Activated CD8-positive, alpha-beta T cell treated with anti-CD3 and anti-CD28 coated beads, Interleukin-2, amount 10 ng/mL, durations not matched to agents 7 days and 5 days (primary cell): ENCODE results near the gene SLC41A3. TPM values are rescaled to one million over a fixed set of nuclear protein-coding genes. Genes with fewer than 3 reads are reported as not detected.

Experiments
- ATAC-seq: fragments of 150-1000 bp; cut with Tn5 transposase; one replicate; pipeline ENCODE4 v1.10.0; 2021; ENCODE audit warnings: moderate library complexity
- CTCF ChIA-PET: fragments of 350-600 bp; sonication (Branson Sonifier 250); formaldehyde crosslinking; loops from one replicate; lab custom pipeline; 2021; ENCODE audit warnings: antibody characterized with exemption; lab: Charles Lee
- POLR2A ChIA-PET: fragments of 350-600 bp; sonication (Branson Sonifier 250); formaldehyde crosslinking; loops from one replicate; lab custom pipeline; 2021; ENCODE audit warnings: antibody characterized with exemption; lab: Charles Lee
- DNase-seq: peaks from one replicate; pipeline ENCODE4 v3.0.0-alpha.2; 2020
- H3K27ac Mint-ChIP-seq: one replicate; pipeline ENCODE4 v1.8.0; 2021; ENCODE audit warnings: mild to moderate bottlenecking, mixed read lengths
- H3K27me3 Mint-ChIP-seq: one replicate; pipeline ENCODE4 v1.8.0; 2021; ENCODE audit warnings: low read depth, mixed read lengths
- H3K36me3 Mint-ChIP-seq: one replicate; pipeline ENCODE4 v1.8.0; 2021; ENCODE audit warnings: low read depth, mixed read lengths
- H3K4me1 Mint-ChIP-seq: one replicate; pipeline ENCODE4 v1.8.0; 2021; ENCODE audit warnings: low read depth, mixed read lengths
- H3K4me3 Mint-ChIP-seq: one replicate; pipeline ENCODE4 v1.8.0; 2021; ENCODE audit warnings: mild to moderate bottlenecking, mixed read lengths
- H3K9me3 Mint-ChIP-seq: one replicate; pipeline ENCODE4 v1.8.0; 2022; ENCODE audit warnings: mixed read lengths; ENCODE audit not compliant: insufficient read depth
- total RNA-seq, 2 experiments: library from RNA; stranded (reverse); gene quantifications; one replicate each; pipeline ENCODE4 v1.2.3, GENCODE V29; 2021

Gene SLC41A3
- total RNA-seq, 2 experiments from 2014 or later: 22.0 to 26.5 TPM

GRCh38 chr3:126118591-126118990 is 34.7 kb upstream of the SLC41A3 start:
- Mint-ChIP-seq H3K36me3 (no peaks in the 10 kb centered on the region), H3K9me3 (no peaks in the 10 kb centered on the region), H3K27me3 (peaks cover 2% of the 10 kb centered on the region), H3K4me3 (no peak overlapping the region), H3K27ac (no peak overlapping the region), H3K4me1 (no peaks in the 10 kb centered on the region)
- CTCF ChIA-PET: no interaction called here
- no peak for DNase-seq
- POLR2A ChIA-PET: no interaction called here
- no peak for ATAC-seq

GRCh38 chr3:126117786-126118185 is 33.9 kb upstream of the SLC41A3 start:
- CTCF ChIA-PET: no interaction called here
- Mint-ChIP-seq H3K4me3 (no peak overlapping the region), H3K4me1 (no peaks in the 10 kb centered on the region), H3K27ac (no peak overlapping the region), H3K27me3 (peaks cover 2% of the 10 kb centered on the region), H3K36me3 (no peaks in the 10 kb centered on the region), H3K9me3 (no peaks in the 10 kb centered on the region)
- DNase-seq (no peak), ATAC-seq (no peak)
- POLR2A ChIA-PET: no interaction called here

- ChIA-PET CTCF (interaction anchor here (1.1 kb wide), 1 partner anchor 23 kb away, joined by 3 read pairs; no protein-coding TSS in a partner anchor), POLR2A (no interaction called here)
- Mint-ChIP-seq H3K36me3 (no peaks in the 10 kb centered on the region), H3K27ac (no peak overlapping the region), H3K27me3 (peaks cover 2% of the 10 kb centered on the region), H3K4me3 (no peak overlapping the region), H3K4me1 (no peaks in the 10 kb centered on the region), H3K9me3 (no peaks in the 10 kb centered on the region)
- DNase-seq (no peak), ATAC-seq (no peak)
These were observed 33.3 kb upstream of the SLC41A3 start for GRCh38 chr3:126117212-126117611.

DNA sequence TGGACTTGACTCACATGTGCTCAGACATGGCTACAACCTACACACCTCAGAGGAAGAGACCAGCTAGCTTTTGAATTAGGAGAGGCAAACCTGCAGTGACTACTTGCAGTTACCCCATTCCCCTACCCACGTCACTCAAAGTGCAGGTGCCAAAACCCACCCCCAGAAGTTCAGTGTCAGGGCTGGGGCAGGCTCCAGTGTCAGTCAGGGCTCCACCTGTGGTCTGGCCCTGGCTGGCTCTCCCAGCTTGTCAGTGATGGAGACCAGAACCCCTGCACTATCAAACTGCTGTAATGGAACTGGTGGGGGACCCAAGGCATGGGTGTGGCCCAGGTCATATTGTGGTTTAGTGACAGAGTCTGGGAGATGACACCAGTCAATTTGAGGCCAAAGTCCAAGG is 32.6 kb upstream of the SLC41A3 start:
- CTCF ChIA-PET: interaction anchor here (1.1 kb wide), 1 partner anchor 22 kb away, joined by 3 read pairs; no protein-coding TSS in a partner anchor

GRCh38 chr3:126114443-126115386 is 30.8 kb upstream of the SLC41A3 start:
- Mint-ChIP-seq H3K4me1 (no peaks in the 10 kb centered on the region), H3K36me3 (no peaks in the 10 kb centered on the region), H3K27ac (no peak overlapping the region), H3K4me3 (no peak overlapping the region), H3K9me3 (no peaks in the 10 kb centered on the region), H3K27me3 (no peaks in the 10 kb centered on the region)
- no peak for DNase-seq
- no peak for ATAC-seq
- POLR2A ChIA-PET: no interaction called here
- CTCF ChIA-PET: no interaction called here

More for the DNA sequence above, 32.6 kb upstream of the SLC41A3 start:
- no peaks in the 10 kb centered on the region for H3K27me3 Mint-ChIP-seq
- no peak overlapping the region for H3K4me3 Mint-ChIP-seq
- no peaks in the 10 kb centered on the region for H3K9me3 Mint-ChIP-seq
- ATAC-seq (no peak), DNase-seq (no peak)
- no peak overlapping the region for H3K27ac Mint-ChIP-seq
- no peaks in the 10 kb centered on the region for H3K4me1 Mint-ChIP-seq
- POLR2A ChIA-PET: no interaction called here
- H3K36me3 Mint-ChIP-seq: no peaks in the 10 kb centered on the region

DNA sequence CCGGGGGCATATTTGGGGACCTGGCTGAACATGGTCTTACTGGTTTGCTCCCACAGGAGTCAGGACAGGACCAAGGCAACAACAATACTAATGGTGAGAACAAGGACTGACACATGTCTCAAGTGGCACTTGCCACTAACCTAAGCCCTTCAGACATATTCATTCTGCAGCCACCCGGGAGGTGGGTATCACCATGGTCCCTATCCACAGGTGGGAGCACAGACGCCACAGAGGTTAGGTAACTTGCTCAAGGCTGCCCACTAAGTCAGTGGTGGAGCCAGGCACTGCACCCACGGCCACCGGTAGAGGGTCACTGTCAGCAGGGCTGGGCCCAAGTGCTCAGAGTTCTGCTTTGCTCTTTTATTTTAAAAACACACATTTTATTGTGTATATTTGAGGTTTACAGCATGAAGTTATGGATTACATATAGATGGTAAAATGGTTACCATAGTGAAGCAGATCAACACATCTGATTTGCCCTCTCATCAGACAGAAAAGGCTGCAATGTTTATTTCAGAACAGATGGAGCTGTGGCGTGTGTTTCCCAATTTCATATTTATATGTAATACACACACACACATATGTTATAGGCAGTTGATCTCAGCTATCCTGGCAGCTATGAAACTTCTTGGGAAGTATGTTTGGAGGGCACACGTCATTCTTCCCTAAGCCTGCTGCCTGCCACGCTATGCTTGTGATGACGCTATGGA is 30.0 kb upstream of the SLC41A3 start:
- H3K27ac Mint-ChIP-seq: no peak overlapping the region
- no peaks in the 10 kb centered on the region for H3K36me3 Mint-ChIP-seq
- no peak for DNase-seq
- no peaks in the 10 kb centered on the region for H3K27me3 Mint-ChIP-seq
- no peaks in the 10 kb centered on the region for H3K9me3 Mint-ChIP-seq
- peak; percentile 61 for ATAC-seq
- CTCF ChIA-PET: no interaction called here
- no peak overlapping the region for H3K4me3 Mint-ChIP-seq
- POLR2A ChIA-PET: no interaction called here
- H3K4me1 Mint-ChIP-seq: no peaks in the 10 kb centered on the region

GRCh38 chr3:126113238-126113555 is 29.3 kb upstream of the SLC41A3 start:
- no peaks in the 10 kb centered on the region for H3K9me3 Mint-ChIP-seq
- ATAC-seq (no peak), DNase-seq (no peak)
- ChIA-PET CTCF (no interaction called here), POLR2A (no interaction called here)
- no peak overlapping the region for H3K4me3 Mint-ChIP-seq
- H3K4me1 Mint-ChIP-seq: no peaks in the 10 kb centered on the region
- no peaks in the 10 kb centered on the region for H3K27me3 Mint-ChIP-seq
- no peak overlapping the region for H3K27ac Mint-ChIP-seq
- H3K36me3 Mint-ChIP-seq: no peaks in the 10 kb centered on the region

- DNase-seq: no peak
- POLR2A ChIA-PET: no interaction called here
- Mint-ChIP-seq H3K27me3 (no peaks in the 10 kb centered on the region), H3K27ac (no peak overlapping the region), H3K4me3 (no peak overlapping the region), H3K9me3 (no peaks in the 10 kb centered on the region), H3K36me3 (no peaks in the 10 kb centered on the region), H3K4me1 (no peaks in the 10 kb centered on the region)
- CTCF ChIA-PET: no interaction called here
- no peak for ATAC-seq
These were observed 28.8 kb upstream of the SLC41A3 start for GRCh38 chr3:126112531-126113237.

GRCh38 chr3:126111566-126112475 is 27.9 kb upstream of the SLC41A3 start:
- no peaks in the 10 kb centered on the region for H3K27me3 Mint-ChIP-seq
- DNase-seq: no peak
- no peaks in the 10 kb centered on the region for H3K9me3 Mint-ChIP-seq
- ATAC-seq: no peak
- ChIA-PET CTCF (no interaction called here), POLR2A (no interaction called here)
- no peaks in the 10 kb centered on the region for H3K36me3 Mint-ChIP-seq
- no peaks in the 10 kb centered on the region for H3K4me1 Mint-ChIP-seq
- no peak overlapping the region for H3K4me3 Mint-ChIP-seq
- H3K27ac Mint-ChIP-seq: no peak overlapping the region

- no peaks in the 10 kb centered on the region for H3K27me3 Mint-ChIP-seq
- H3K4me1 Mint-ChIP-seq: no peaks in the 10 kb centered on the region
- H3K27ac Mint-ChIP-seq: no peak overlapping the region
- no peaks in the 10 kb centered on the region for H3K36me3 Mint-ChIP-seq
- ChIA-PET POLR2A (no interaction called here), CTCF (no interaction called here)
- no peaks in the 10 kb centered on the region for H3K9me3 Mint-ChIP-seq
- DNase-seq: no peak
- ATAC-seq: no peak
- no peak overlapping the region for H3K4me3 Mint-ChIP-seq
These were observed 27.2 kb upstream of the SLC41A3 start for GRCh38 chr3:126111126-126111551.

GRCh38 chr3:126110431-126111125 is 26.7 kb upstream of the SLC41A3 start:
- Mint-ChIP-seq H3K4me3 (no peak overlapping the region), H3K4me1 (no peaks in the 10 kb centered on the region), H3K36me3 (no peaks in the 10 kb centered on the region), H3K27ac (no peak overlapping the region), H3K27me3 (no peaks in the 10 kb centered on the region), H3K9me3 (no peaks in the 10 kb centered on the region)
- no peak for ATAC-seq
- no peak for DNase-seq
- ChIA-PET POLR2A (no interaction called here), CTCF (no interaction called here)
